LNCaP clone FGC (cell line): Measurements from ENCODE around the gene OS9.

Source experiments
- DNase-seq: peaks from one replicate; pipeline ENCODE4 v3.0.0-alpha.2; 2011; ENCODE audit warnings: low read depth
- H3K4me3 ChIP-seq: 2 replicates; pipeline ENCODE4 v1.5.1; 2011; ENCODE audit warnings: mild to moderate bottlenecking, low read depth, low read length, control low read depth
- CTCF ChIP-seq: IDR thresholded peaks from 2 replicates; pipeline ENCODE4 v1.5.1; 2012; ENCODE audit warnings: mild to moderate bottlenecking; ENCODE audit not compliant: control insufficient read depth, insufficient read depth; ENCODE audit errors: extremely low read depth

Gene OS9

DNA sequence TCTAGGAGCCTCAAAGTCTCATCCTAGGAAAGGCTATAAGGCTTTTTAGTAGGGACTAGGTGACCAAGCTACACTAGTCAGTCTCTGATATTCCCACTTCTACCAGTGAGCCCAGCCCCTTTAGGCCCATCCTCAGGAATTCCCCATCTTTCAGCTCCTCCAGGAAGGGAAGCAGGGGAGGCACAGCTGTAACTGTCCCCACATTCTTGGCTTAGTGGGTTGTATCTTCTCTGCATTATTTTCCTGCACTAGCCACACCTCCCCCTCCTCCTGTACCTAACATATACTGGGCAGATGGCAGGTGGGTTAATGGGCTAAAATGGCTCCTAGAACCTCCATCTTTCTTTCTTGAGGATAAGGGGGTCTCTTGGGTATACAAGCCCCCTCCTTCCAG is 73.4 kb downstream of the OS9 start:
- H3K4me3 ChIP-seq = no peak overlapping the region

DNA sequence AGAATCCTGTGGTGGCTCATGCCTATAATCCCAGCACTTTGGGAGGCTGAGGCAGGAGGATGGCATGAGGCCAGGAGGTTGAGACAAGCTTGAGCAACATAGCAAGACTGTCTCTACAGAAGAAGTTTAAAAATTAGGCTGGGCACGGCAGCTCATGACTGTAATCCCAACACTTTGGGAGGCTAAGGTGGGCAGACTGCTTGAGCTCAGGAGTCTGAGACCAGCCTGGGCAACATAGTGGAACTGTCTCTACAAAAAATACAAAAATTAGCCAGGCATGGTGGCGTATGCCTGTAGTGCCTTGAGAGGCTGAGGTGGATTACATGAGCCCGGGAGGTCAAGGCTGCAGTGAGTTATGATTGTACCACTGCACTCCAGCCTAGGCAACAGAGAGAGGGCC is 73.9 kb downstream of the OS9 start:
- H3K4me3 ChIP-seq = no peak overlapping the region

More for the DNA sequence above, 73.4 kb downstream of the OS9 start:
- no peak for DNase-seq
- TF ChIP-seq CTCF = no peak

DNA sequence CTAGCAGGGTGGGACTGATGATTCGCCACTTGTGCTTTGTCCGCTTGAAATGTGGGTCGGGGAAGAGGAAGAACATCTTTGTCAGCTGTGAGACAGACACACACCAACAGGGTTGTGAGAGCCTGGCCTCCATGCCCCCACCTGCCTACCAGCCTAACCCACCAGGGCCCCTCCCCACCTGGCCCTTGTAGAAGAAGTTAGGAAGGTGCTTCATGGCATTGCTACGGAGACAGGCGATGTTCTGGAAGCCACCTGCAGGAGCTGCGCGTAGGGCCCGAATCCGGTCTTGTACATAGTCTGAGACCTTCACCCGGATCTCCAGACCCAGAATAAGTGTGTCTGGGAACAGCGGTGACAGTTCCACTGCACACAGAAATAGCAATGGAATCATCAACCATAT is 75.7 kb downstream of the OS9 start:
- DNase-seq = no peak
- TF ChIP-seq CTCF = no peak
- no peak overlapping the region for H3K4me3 ChIP-seq

More for the DNA sequence above, 73.9 kb downstream of the OS9 start:
- TF ChIP-seq CTCF = no peak
- DNase-seq = no peak

GRCh38 chr12:57770734-57771133 is 76.8 kb downstream of the OS9 start:
- no peak for TF ChIP-seq CTCF
- peak overlapping the region; percentile 97 for H3K4me3 ChIP-seq
- DNase-seq = no peak
